ENCODE data around the gene VPS37C.

VPS37C gene

DNA sequence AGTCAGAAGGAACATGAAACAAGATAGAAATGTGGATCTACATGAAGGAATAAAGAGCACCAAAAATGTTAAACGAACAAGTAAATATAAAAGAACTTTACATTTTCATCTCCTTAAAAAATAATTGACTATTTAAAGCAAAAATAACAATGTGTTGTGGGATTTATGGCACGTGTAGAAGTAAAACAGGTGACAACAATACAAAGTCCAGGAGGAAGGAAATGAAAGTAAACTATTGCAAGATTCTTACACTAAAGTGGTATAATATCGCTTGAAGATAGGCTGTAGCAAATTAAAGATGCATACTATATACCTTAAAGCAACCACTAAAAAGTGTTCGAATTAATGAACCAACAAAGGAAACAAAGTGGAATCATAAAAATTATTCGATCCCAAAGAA is 5.5 kb downstream of the VPS37C start:
- in situ Hi-C loops (cut with MboI; ENCODE audit: low sequenced_read_pairs) = no loop called here

DNA sequence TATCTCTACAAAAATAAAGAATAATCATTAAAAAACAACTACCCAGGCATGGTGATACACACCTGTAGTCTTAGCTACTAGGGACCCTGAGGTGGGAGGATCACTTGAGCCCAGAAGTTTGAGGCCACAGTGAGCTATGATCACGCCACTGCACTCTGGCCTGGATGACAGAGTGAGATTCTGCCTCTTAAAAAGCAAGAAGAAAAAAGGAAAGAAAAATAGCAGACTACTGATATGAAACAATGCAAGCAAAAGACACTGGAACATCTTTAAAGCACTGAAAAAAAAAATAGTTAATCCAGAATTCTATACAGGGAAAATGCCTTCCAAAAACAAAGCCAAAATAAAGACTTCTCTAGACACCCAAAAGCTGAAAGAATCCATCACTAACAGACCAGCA is 5.9 kb downstream of the VPS37C start:
- in situ Hi-C loops (cut with MboI; ENCODE audit: low sequenced_read_pairs) = no loop called here

DNA sequence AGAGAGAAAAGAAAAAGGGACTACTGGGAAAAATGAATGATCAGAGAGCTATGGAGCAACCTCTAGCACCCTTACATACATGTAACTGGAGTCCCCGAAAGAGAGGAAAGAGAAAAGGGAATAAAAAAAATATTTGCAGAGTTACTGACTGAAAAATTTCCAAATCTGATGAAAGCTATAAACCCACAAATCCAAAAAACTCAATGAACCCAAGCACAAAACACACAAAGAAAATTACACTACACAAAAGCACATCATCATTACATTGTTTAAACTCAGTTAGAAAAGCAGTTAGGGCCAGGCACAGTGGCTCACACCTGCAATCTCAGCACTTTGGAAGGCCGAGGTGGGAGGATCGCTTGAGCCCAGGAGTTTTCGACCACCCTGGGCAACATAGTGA is 6.7 kb downstream of the VPS37C start:
- in situ Hi-C loops (cut with MboI; ENCODE audit: low sequenced_read_pairs) = no loop called here

DNA sequence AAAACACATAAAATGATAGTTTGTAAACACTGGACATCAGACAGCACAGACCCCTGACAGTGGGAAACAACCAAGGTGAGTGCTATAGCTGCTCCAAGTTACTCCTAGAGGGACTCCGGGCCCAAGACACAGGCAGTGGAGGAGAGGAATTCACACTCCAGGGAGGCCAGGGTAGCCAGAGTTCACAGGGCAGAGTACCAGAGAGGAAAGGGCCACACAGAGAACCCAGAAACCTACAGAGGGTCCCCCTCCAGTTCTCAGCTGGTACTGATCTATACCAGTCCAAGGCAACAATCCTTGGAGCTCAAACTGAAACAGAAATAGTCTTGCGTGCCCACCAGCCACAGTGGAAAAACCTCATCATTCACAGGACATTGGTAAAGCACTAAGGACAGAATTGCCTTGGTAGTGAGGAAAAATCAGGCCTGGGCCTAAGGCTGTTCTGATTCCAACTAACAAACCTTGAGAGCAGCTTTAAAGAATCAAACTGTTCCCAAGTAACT is 7.6 kb downstream of the VPS37C start:
- in situ Hi-C loops (cut with MboI; ENCODE audit: low sequenced_read_pairs) = no loop called here

DNA sequence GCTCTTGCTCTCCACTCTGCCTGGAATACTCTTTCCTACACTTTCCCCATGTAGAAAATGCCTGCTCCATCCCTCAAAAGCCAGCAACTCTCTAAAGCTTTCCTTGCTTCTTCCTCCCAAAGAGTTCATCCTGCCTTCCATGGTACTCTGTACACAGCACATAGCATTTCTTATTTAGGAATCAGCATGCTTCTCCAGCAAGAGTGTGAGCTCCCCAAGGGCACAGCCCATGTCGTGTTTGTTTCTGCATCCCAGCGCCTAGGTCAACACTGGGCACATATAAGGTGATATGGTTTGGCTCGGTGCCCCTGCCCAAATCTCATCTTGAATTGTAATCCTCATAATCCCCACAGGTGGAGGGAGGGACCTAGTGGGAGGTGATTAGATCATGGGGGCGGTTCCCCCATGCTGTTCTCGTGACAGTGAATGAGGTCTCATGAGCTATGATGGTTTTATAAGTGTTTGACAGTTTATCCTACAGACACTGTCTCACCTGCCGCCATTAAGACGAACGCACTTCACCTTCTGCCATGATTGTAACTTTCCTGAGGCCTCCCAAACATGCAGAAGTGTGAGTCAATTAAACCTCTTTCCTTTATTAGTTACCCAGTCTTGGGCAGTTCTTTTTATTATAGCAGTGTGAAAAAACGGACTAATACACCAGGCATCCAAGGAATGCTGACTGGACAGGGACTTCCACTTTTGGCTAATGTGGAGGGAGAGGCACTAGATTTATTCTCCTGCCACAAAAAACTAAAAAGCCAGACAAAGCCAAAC is 8.2 kb downstream of the VPS37C start:
- in situ Hi-C loops (cut with MboI; ENCODE audit: low sequenced_read_pairs) = no loop called here

DNA sequence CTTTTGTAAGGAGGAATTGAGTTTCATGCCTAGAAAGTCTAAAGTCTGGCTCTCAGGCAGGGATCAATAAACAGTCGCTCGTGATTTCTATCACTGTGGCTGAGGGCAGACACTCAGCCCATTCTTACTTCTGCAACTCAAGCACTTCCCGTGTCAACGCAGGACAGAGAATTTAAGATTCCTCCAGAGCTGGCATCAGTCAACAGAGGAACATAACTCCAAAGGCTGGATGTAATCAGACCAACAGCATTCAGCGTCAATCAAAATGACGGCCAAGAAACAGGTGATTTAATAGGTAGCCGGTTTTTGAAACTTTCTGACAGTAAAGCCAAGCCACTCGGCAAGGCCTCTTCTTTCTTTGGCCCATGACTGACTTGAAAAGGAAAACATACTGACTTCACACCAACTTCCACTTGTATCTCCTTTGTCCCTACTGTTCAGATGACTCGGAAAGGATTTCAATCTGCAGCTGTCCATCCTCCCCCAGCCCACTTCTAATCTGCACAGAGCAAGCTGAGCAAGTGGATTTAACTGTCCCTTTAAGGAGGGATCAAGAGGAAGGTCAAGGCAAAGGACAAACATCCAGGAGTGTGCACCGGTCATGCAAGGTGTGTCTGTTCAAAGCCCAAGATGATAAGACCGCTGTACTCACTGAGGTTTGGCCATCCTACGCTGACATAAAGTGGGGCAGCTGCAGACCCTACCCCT is 9.5 kb downstream of the VPS37C start:
- in situ Hi-C loops (cut with MboI; ENCODE audit: low sequenced_read_pairs) = no loop called here

DNA sequence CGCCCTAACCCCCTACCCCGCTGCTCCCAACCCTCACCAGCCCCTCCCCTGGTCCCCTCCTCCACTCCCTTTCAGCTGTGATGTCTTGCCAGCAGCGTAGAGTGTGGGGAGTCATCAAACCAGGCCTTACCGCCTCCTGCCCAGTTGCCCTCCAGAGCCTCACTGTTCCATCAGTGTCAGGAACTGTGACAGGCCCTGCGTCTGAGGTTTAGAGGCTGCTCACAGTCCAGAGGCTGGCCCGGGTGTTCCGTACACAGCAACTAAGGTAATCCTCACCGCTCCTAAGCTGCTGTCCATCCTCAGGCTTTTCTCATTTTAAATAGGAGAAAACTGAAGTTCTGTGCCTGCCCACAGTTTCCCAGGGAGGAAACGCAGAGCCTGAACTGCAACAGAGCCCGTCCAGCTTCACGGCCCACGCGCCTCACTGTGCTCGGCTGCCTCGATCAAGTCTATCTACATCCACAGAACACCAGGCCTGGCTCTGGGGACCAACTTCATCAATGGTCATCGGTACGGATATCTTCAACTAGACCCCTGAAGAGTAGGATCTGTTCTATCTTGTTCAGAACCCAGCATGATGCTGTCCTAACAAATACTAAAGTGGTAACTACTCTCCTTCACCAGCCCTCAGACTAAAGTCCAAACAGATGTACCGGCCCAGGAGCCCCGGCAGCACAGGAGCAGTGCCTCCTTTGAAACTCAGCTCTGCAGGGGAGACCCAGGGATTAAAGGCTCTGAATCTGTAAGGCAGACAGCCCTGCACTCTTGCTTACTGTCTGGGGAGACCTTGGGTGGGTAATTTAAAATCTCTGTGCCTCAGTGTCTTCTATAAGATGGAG is 10.3 kb downstream of the VPS37C start:
- in situ Hi-C loops (cut with MboI; ENCODE audit: low sequenced_read_pairs) = no loop called here

DNA sequence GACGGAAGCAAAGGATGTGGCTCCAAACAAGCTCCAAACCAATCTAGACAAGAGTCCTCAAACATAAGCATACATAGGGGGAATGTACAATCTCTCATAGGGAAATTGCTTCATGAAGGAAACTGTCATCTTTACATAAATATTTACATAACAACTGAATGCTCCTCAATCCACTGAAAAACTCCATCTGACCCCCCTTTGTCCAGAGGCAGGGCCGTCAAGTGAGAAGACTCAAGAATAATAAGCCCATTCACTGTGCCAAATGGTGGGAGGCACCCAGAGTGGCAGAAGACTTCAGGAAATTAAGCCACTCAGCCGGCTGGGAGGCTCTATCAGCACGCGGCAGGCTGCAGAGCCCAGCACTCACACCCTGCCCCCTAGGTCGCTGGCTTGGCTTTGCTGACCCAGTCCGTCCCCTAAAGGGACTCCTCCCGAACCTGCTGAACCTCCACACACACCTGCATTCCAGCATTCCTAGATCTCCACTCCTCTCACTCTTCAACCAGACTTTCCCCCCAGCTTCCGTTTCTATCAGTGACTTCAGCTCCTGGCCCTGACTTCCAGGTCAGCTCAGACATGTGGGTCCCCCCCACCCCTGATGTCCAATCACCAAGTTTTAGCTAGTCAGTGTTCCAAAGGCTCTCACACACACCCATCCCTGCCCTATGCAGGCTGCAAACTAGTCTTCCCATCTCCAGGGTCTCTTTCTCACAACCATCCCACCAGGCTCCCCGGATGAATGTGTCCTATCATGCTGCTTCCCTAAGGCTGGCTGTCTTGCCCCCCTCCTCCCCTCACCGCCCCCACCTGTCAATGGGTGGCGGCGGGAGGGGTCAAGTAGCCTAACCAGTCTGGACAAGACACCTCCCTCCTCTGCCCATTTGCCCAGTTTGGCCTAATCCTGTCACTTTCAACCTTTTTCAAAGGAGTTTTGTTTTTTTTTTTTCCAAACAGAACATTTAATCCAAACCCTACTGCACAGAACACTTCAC is 11.3 kb downstream of the VPS37C start:
- in situ Hi-C loops (cut with MboI; ENCODE audit: low sequenced_read_pairs) = no loop called here

DNA sequence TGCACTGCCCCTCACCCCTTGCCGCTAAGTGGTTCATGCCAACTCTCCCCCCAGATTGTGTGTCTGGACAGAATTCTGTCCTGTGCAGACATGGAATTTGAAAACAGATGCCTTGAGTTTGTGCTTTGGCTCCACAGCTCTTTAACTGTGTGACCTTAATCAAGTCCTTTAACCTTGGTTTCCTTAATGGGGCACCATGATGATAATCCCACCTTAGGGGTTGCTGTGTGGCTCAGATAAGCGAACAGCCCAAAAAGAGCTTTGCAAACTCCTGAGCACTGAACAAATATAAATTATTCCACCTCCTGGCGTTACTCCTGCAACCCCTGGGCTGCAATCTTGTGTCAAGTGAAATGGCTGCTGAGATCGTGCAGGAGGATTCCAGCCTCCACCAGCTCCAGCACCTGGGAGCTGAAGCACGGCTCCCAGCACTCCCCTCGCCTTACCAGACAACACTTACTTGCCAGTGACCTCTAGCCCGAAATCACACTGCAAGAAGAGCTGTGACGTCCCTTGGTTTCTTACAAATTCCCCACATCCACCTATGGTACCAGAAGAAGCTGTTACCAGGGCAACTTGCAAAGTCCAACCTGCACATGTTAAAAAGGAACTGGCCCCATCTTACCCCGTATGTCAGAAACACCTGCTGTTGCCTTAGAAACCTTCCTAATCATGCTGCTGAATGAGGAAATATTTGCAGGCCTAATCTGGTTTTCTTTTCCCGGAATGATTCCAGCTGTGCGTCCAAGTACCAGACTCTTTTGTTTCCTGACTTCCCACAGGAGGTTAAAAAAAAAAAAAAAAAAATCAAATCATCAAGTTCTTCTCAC is 13.2 kb downstream of the VPS37C start:
- in situ Hi-C loops (cut with MboI; ENCODE audit: low sequenced_read_pairs) = no loop called here

DNA sequence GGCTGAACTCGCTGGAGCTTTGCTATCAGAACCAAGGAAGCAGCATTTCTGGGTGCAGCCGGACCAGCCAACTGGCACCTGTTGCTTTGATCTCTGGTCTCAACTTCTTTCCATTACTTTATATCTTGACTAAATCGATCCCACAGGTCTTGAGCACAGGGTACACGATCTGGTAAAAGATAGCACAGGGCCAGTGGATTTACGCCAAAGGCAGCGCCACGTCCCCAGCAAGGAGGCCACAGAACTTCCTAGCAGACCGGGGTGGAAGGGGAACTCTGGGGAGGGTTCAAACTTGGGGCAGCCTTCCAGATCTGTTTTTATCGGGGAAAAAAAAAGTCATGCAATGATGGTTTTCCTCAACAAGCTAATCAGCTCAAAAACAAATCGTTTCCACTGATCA is 14.0 kb downstream of the VPS37C start:
- in situ Hi-C loops (cut with MboI; ENCODE audit: low sequenced_read_pairs) = no loop called here

DNA sequence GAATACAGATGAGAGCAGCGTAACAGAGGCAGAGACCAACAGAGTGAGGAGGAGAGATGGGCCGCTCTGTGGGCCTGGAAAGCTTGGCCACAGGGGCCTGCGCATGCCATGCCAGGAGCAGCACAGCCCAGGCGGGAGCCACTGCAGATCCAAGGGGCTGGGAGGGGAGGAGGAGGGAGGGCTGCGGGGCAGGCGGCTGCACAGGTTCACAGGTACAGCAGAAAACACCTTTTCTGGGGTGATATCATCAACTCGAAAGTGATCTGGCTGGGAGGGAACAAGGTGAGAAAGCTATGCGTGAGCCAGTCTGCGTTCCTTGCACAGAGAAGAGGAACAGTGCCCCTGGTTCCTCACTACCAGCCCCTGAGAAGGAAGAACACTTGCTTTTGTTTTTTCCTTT is 14.8 kb downstream of the VPS37C start:
- in situ Hi-C loops (cut with MboI; ENCODE audit: low sequenced_read_pairs) = no loop called here

DNA sequence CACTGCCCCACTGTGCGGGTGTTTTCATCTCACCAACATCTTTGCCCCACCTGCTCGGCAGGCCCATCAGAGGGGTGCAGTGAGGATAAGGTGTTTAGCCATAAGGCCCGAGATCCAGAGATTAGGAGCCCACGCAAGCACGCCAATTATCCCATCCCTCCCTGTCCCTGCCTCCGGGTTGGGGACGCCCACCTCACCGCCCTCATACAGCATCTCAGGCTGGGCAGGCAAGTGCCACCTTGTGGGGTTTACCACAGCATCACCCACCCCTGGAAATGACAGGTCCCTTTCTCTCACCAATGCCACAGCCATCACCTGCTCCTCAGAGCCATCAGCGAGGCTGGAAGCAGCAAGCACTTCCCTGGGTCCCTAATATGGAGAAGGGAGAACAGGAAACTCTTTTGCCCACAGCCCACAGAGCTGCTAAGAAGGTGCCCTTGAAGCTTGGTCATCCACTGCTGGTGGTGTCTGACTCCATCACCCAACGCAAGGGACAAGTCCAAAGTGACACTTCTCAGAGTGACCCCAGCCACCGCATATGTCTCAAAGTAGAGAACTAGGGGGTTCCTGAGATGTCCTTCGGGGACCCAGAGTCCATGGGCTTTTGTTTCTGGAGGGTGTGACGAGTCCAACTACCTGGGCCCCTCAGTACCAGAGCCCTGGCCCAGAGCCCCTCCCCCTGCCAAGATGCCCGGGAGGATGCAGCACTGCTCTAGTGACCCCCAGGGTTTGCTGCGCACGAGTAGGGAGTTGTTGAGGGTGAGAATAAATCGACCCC is 15.8 kb downstream of the VPS37C start:
- in situ Hi-C loops (cut with MboI; ENCODE audit: low sequenced_read_pairs) = no loop called here

DNA sequence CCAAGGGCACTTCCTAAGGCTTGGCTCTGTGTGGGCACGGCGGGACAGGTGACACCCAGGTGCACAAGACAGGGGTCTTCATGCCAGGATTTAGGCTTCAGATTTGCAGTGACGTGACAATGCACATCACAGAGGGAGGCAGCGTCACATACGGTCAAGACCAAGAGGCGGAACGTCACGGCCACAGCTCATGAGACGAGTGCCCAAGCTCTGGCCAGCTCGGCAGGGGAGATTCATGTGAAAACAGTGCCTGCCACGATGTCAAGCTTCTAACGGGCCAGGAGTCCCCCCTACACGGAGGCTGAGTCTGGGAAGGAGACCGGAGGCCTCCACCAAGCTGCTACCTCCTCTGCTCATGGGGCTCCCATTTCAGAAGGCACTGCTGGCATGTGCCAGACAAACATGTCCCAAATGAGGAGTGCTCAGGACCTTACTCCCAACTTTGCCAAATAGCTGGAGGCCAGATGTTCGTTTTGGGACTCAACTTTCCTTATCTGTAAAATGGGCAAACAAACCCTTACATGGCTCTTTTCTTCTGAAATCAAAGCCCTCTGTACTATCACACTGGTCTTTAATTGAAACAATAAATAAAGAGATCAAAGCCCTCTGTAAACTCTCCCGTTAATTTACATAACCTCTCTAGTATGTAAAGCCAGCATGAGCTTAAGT is 16.6 kb downstream of the VPS37C start:
- in situ Hi-C loops (cut with MboI; ENCODE audit: low sequenced_read_pairs) = no loop called here

DNA sequence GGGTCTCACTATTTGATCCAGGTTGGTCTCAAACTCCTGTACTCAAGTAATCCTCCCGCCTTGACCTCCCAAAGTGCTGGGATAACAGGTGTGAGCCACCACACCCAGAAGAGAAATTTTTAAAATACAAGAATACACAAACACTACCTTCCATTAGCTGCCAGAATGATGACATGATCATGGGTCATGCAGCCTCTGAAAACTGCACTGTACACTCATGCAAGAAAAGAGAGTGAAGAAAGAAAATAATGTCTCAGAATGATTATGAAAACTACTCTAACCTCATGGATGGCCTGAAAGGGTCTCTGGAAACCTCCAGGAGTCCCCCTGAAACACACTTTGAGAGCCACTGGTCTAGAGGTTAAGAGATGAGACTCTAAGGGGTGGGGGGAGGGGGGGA is 18.8 kb downstream of the VPS37C start:
- in situ Hi-C loops (cut with MboI; ENCODE audit: low sequenced_read_pairs) = no loop called here

DNA sequence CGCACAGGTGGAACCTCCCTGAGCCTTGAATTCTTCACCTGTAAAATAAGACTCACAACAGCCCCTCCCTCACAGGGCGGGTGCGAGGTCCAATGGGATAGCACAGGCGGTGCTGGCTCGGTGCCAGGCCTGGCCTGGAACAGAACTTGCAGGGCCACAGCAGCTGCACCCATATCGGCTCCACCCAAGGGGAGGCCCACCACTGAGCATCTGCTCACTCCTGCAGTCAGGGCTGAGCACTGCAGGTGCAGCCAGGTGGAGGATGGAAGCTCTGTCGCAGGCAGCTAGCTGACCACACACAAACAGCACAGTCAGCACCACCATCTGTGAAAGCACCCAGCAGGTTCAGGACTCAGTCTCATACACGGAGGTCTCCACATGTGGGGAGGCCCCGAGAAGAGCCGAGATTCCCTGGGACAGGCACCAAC is 19.6 kb downstream of the VPS37C start:
- in situ Hi-C loops (cut with MboI; ENCODE audit: low sequenced_read_pairs) = no loop called here

DNA sequence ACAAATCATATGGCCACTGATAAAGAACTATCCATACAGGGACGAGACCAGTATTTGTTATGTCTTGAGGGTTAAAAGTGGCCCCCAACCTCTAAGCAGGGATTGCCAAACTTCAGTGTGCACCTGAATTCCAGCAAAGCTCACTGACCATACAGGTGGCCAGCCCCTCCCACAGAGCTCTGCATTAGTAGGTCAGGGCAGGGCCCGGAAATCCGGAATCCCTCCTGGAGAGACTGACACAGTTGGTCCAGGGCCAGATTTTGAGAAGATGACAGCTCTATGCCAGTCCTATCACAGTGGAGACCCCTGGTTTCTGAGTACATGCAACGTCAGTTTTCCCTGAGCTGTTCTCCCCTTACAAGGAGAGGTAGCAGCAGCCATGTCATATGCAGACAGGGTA is 20.8 kb downstream of the VPS37C start:
- in situ Hi-C loops (cut with MboI; ENCODE audit: low sequenced_read_pairs) = no loop called here

DNA sequence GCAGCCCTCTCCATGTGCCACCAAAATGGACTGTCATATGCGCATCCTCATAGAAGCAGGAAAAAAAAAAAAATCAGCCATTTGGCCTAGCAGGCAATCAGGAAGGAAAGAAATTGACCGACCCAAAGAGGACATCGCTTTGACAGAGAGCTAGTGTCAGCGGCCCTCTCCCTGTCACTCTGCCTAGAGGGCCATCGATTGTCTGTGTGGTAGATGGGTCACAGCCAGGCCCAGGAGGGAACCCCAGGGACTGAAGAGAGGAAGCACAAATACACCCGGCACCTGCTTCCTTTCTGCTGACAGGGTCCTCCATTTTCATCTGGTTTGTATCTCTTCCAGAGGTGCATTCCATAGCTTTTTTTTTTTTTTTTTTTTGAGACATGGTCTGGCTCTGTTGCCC is 21.8 kb downstream of the VPS37C start:
- in situ Hi-C loops (cut with MboI; ENCODE audit: low sequenced_read_pairs) = no loop called here

DNA sequence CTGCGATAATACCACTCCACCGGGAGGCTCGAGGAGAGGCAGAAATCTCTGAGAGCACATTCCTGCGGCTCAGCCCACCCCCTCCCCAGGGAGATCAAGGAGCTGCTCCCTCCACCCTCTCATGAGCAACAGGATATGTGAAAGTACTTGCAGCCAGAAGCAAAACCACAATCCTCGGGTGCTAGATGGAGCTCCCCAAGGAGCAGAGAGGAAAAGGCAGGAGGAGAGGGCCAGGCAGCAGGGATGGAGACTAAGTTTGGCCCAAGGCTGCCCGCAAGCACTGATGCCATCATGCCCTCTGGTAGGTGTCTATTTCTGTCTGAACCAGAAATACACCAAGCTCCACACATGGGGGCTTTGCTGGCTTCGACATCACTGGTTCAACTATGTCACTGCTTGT is 22.3 kb downstream of the VPS37C start:
- in situ Hi-C loops (cut with MboI; ENCODE audit: low sequenced_read_pairs) = no loop called here

All from HL-60/S4 treated with phorbol 12-myristate 13-acetate at 8.2 ng/mL for 4 days and 3 days (cell line).